OCI-LY7 (cell line): Measurements from ENCODE around the gene CACNA1B. TPM values are rescaled to one million over a fixed set of nuclear protein-coding genes. Genes with fewer than 3 reads are reported as not detected.

Experiments
- BruUV-seq: library from RNA; stranded (reverse); fragments of 400-500 nt; replicated peaks from 2 replicates; lab custom pipeline; 2021; lab: Mats Ljungman, UMichigan
- CTCF ChIA-PET: fragments of 300-600 bp; sonication (Branson Sonifier 250); formaldehyde crosslinking; loops from one replicate; lab custom pipeline; 2022; ENCODE audit warnings: antibody characterized with exemption; ENCODE audit not compliant: unreplicated experiment; lab: Charles Lee
- POLR2A ChIA-PET: fragments of 300-600 bp; sonication (Branson Sonifier 250); formaldehyde crosslinking; loops from one replicate; lab custom pipeline; 2022; ENCODE audit warnings: antibody characterized with exemption; lab: Charles Lee
- DNase-seq: peaks from one replicate; pipeline ENCODE4 v3.0.0-alpha.2; 2015; ENCODE audit warnings: low spot score
- H2AFZ ChIP-seq: fragments of 200-600 bp; sonication (generic), shearing (Covaris generic); 2 replicates; pipeline ENCODE4 v1.6.1; 2014; ENCODE audit warnings: mild to moderate bottlenecking, antibody characterized with exemption, low read length, moderate library complexity
- H3K27ac ChIP-seq: fragments of 200-600 bp; sonication (generic); 2 replicates; pipeline ENCODE4 v1.5.1; 2014; ENCODE audit warnings: mixed run types, low read depth, mild to moderate bottlenecking, moderate library complexity, low read length, inconsistent platforms; ENCODE audit not compliant: poor library complexity, severe bottlenecking
- H3K36me3 ChIP-seq: fragments of 200-600 bp; sonication (generic); 2 replicates; pipeline ENCODE4 v1.6.1; 2014; ENCODE audit warnings: mild to moderate bottlenecking, antibody characterized with exemption, low read length, moderate library complexity, mixed read lengths; ENCODE audit not compliant: insufficient read depth
- H3K4me1 ChIP-seq: fragments of 200-600 bp; sonication (generic); 2 replicates; pipeline ENCODE4 v1.5.1; 2014; ENCODE audit warnings: mild to moderate bottlenecking, low read length; ENCODE audit not compliant: insufficient read depth, poor library complexity, severe bottlenecking
- H3K4me2 ChIP-seq: fragments of 200-600 bp; sonication (generic); 2 replicates; pipeline ENCODE4 v1.6.1; 2014; ENCODE audit warnings: mild to moderate bottlenecking, low read length
- H3K4me3 ChIP-seq: fragments of 200-600 bp; sonication (generic); 2 replicates; pipeline ENCODE4 v1.5.1; 2014; ENCODE audit warnings: mild to moderate bottlenecking, low read depth, low read length; ENCODE audit not compliant: poor library complexity, severe bottlenecking
- H3K79me2 ChIP-seq: fragments of 200-600 bp; sonication (generic); 2 replicates; pipeline ENCODE4 v1.6.1; 2016; ENCODE audit warnings: low read depth, mild to moderate bottlenecking, low read length, moderate library complexity, mixed read lengths; ENCODE audit not compliant: insufficient read depth
- H3K9me2 ChIP-seq: fragments of 200-600 bp; sonication (generic); 2 replicates; pipeline ENCODE4 v1.6.1; 2016; ENCODE audit warnings: mild to moderate bottlenecking, low read length, mixed read lengths; ENCODE audit not compliant: insufficient read depth
- H3K9me3 ChIP-seq: fragments of 200-600 bp; sonication (generic); 2 replicates; pipeline ENCODE4 v1.6.1; 2014; ENCODE audit warnings: mild to moderate bottlenecking, mixed run types, low read length, mixed read lengths
- H4K20me1 ChIP-seq: fragments of 200-600 bp; sonication (generic); 2 replicates; pipeline ENCODE4 v1.6.1; 2014; ENCODE audit warnings: mild to moderate bottlenecking, antibody characterized with exemption, low read length, moderate library complexity, mixed read lengths; ENCODE audit not compliant: insufficient read depth
- CTCF ChIP-seq: fragments of 200-600 bp; sonication (generic); conservative IDR thresholded peaks from 2 replicates; pipeline ENCODE4 v1.5.1; 2014; ENCODE audit warnings: mild to moderate bottlenecking, antibody characterized with exemption, low read length, moderate library complexity, mixed read lengths
- EZH2phosphoT487 ChIP-seq: fragments of 200-600 bp; sonication (generic); IDR thresholded peaks from 2 replicates; pipeline ENCODE4 v1.6.1; 2018; ENCODE audit warnings: low read depth, borderline replicate concordance, mild to moderate bottlenecking, mixed run types, antibody characterized with exemption, low read length, moderate library complexity, mixed read lengths
- intact Hi-C: fragments of 100-400 bp; cut with micrococcal nuclease; formaldehyde crosslinking; loops from one replicate; pipeline ENCODE4 v1.10.0; 2022; ENCODE audit not compliant: unreplicated experiment
- total RNA-seq, 2 experiments: library from RNA; depleted of rRNA in 1 of 2; stranded (reverse); fragments of >200 nt in 1 of 2; shearing (Covaris generic) in 1 of 2; gene quantifications; 2 replicates each; pipeline ENCODE4 v1.2.3, GENCODE V29; 2014 to 2022

The CACNA1B gene
- total RNA-seq, 2 experiments from 2014 or later = not detected

DNA sequence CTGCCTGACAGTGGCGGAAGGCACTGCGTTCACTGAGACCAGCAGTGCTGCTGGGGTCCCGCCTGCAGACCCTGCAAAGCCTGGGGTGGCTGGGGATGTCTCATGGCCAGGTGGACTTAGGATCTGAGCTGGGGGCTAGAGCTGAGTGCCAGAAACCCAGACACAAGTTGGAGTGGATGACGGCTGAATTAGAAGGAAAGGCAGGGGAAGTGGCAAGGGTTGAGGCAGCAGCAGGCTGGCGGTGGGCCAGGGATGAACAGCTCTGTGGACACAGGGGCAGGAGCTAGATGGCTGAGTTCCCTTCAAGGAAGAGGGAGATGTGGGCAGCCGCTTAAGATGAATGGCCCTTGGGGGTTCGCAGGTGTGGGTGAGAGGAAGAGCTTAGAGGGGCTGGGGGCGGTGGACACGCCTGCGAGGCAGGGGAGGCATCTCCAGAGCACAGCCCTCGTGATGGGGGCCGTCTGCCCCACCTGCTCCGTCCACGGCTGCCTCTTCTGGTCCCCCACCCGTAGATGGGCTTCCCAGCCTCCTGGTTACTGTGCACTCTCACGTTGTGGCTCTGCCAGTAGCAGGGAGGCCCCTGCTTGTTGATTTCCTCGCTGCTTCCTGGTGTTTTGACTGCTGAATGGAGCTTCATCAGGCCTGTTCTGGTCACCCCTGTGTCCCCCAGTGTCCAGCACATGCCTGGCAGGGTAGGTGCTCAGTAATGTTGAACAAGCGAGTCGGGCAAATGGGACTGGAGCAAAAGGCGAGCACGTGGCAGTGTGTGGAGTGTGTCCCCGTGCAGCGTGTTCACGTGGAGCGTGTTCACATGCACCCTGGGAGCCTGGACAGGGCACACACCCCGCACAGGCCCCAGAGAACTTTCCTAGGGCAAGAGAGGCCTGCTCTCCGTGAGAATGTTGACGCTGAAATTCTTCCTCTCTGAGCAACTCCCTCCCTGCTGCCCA, 168.2 kb downstream of the CACNA1B start:
- H3K27ac ChIP-seq = no peak overlapping the region
- ChIA-PET POLR2A (no interaction called here), CTCF (interaction anchor here (0.6 kb wide), 1 partner anchor 55 kb away, joined by 4 read pairs; no protein-coding TSS in a partner anchor)
- no peak overlapping the region for H3K4me2 ChIP-seq
- no peaks in the 10 kb centered on the region for H4K20me1 ChIP-seq
- no peaks in the 10 kb centered on the region for H3K79me2 ChIP-seq
- no peaks in the 10 kb centered on the region for H3K36me3 ChIP-seq
- H3K9me2 ChIP-seq = no peaks in the 10 kb centered on the region
- H3K9me3 ChIP-seq = no peaks in the 10 kb centered on the region
- no peak for DNase-seq
- H2AFZ ChIP-seq = no peak overlapping the region
- no peaks in the 10 kb centered on the region for H3K4me1 ChIP-seq
- intact Hi-C loops = no loop called here
- no TSS peak for BruUV-seq
- no peak overlapping the region for H3K4me3 ChIP-seq
- TF ChIP-seq CTCF = no peak
- no peak for TF ChIP-seq EZH2phosphoT487

- POLR2A ChIA-PET = no interaction called here
- no TSS peak for BruUV-seq
- H3K36me3 ChIP-seq = no peaks in the 10 kb centered on the region
- no peak overlapping the region for H2AFZ ChIP-seq
- CTCF ChIA-PET = no interaction called here
- TF ChIP-seq CTCF = no peak
- no peak for TF ChIP-seq EZH2phosphoT487
- H3K4me3 ChIP-seq = no peak overlapping the region
- no peaks in the 10 kb centered on the region for H4K20me1 ChIP-seq
- H3K9me2 ChIP-seq = no peaks in the 10 kb centered on the region
- no peaks in the 10 kb centered on the region for H3K9me3 ChIP-seq
- no peak overlapping the region for H3K27ac ChIP-seq
- no peak overlapping the region for H3K4me2 ChIP-seq
- DNase-seq = no peak
- intact Hi-C loops = no loop called here
- H3K79me2 ChIP-seq = no peaks in the 10 kb centered on the region
- no peaks in the 10 kb centered on the region for H3K4me1 ChIP-seq
These were observed 169.2 kb downstream of the CACNA1B start for GRCh38 chr9:138046641-138047301.
